ENCODE data around the gene SLC30A1. TPM values are rescaled to one million over a fixed set of nuclear protein-coding genes. Genes with fewer than 3 reads are reported as not detected.

Gene SLC30A1
- total RNA-seq, 1 donor from 2014 or later: 18.2 TPM

DNA sequence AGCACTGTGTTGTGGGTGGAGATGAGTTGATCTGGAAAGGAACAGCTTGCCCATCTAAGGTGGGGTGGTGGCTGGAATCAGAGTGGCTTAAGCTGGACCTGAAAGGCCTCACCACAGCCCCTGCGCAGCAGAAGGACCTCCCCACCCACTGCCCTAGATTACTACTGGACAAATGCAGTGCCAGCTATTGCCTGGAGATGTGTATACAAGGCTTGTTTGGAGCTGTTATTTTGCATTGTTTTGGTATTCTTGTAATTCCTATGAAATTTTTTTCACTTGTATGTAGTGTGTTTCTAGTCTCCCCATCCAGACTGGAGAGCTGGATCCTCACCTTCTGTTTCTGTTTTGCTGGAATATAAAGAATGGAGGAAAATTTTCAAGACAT, 1.3 kb upstream of the SLC30A1 start:
- Mint-ChIP-seq H3K4me1 (ENCODE audit: low read depth) (peaks cover 45% of the 10 kb centered on the region), H3K36me3 (ENCODE audit: low read depth) (peaks cover 2% of the 10 kb centered on the region), H3K9me3 (ENCODE audit: low read depth) (no peaks in the 10 kb centered on the region), H3K4me3 (ENCODE audit: unreplicated experiment) (peak overlapping the region; percentile 42), H3K27me3 (ENCODE audit: low read depth) (no peaks in the 10 kb centered on the region), H3K27ac (ENCODE audit: unreplicated experiment) (peak overlapping the region; percentile 53)
- TF ChIP-seq, protein P1, sequence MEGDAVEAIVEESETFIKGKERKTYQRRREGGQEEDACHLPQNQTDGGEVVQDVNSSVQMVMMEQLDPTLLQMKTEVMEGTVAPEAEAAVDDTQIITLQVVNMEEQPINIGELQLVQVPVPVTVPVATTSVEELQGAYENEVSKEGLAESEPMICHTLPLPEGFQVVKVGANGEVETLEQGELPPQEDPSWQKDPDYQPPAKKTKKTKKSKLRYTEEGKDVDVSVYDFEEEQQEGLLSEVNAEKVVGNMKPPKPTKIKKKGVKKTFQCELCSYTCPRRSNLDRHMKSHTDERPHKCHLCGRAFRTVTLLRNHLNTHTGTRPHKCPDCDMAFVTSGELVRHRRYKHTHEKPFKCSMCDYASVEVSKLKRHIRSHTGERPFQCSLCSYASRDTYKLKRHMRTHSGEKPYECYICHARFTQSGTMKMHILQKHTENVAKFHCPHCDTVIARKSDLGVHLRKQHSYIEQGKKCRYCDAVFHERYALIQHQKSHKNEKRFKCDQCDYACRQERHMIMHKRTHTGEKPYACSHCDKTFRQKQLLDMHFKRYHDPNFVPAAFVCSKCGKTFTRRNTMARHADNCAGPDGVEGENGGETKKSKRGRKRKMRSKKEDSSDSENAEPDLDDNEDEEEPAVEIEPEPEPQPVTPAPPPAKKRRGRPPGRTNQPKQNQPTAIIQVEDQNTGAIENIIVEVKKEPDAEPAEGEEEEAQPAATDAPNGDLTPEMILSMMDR (IDR thresholded peaks at IDR 0.05): no peak
- DNase-seq (ENCODE audit: low spot score): no peak

DNA sequence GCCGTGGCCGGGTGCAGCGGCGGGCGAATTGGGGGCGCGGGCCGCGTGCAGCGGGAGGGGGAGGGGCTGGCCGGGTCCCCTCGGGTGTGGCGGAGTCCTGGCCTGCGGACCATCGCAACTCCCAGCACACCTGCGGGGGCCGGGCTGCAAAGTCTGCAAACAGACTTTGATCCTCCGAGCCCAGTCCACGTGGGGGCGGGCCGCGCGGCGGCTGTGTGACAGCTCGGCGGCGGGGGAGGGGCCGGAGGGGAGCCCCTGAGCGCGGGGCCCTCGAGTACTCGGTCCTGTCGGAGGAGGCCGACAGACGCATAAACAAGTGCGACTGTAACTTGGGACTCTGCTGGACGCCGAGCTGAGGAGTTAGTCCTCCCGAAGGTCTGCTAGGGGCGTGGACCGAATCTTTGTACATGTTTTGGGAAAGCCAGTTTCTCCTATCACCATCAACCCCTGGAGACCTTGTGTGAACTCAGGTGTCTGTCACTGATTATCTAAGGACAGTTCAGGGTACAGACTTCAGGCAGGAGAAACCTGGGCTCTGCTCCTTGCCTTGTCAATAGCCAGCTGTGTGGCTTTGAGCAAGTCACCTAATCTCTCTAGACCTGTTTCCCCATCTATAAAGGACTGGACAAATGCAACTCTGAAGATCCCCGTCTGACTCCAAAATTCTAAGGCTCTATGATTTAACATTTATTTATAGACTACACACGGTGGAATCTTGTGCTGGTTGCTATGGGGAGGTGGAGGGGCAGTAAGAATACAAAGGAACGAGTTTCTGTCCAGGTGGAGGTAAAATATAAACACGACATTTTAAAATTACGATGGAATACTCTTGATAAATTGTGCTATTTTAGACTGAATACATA, 710 bp upstream of the SLC30A1 start:
- H3K4me1 Mint-ChIP-seq (ENCODE audit: low read depth): peaks cover 51% of the 10 kb centered on the region
- peak; percentile 93 for DNase-seq (ENCODE audit: low spot score)
- TF ChIP-seq, protein P1 (IDR thresholded peaks at IDR 0.05): no peak
- H3K27me3 Mint-ChIP-seq (ENCODE audit: low read depth): no peaks in the 10 kb centered on the region
- H3K4me3 Mint-ChIP-seq (ENCODE audit: unreplicated experiment): peak overlapping the region; percentile 79
- peak overlapping the region; percentile 78 for H3K27ac Mint-ChIP-seq (ENCODE audit: unreplicated experiment)
- H3K36me3 Mint-ChIP-seq (ENCODE audit: low read depth): peaks cover 3% of the 10 kb centered on the region
- no peaks in the 10 kb centered on the region for H3K9me3 Mint-ChIP-seq (ENCODE audit: low read depth)

DNA sequence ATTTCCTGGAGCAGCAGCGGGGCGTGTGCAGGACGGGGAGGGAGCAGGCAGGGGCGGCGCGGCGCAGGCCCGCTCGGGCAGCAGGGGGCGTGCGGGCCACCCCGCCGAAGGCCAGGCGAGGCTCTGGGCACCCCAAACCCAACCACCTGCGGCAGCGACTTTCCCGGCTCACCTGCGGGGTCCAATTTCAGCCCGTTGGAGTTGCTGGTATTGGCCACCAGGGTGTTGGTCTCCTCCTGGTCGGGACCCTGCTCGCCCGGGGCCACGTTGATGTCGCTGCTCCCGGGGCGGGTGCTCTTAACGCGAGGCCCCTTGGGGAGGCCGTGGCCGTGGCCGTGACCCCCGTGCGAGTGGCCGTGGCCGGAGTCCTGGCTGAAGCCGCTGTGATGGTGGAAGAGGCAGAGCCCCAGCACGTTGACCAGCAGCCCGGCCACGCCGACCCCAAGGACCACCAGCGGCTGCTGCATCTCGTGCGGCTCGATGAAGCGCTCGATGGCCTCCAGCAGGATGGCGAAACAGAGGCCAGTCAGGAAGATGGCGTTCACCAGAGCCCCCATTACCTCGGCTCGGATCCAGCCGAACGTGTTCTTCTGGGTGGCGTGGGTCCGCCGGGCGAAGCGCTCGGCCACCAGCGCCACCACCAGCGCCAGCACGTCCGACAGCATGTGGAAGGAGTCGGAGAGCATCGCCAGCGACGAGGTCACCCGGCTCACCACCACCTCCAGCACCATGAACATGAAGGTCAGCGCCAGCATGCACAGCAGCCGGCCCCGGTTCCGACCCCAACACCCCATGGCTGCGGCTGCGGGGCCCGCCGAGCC, 932 bp downstream of the SLC30A1 start:
- Mint-ChIP-seq H3K9me3 (ENCODE audit: low read depth) (no peaks in the 10 kb centered on the region), H3K4me3 (ENCODE audit: unreplicated experiment) (peak overlapping the region; percentile 95), H3K4me1 (ENCODE audit: low read depth) (peaks cover 62% of the 10 kb centered on the region), H3K27ac (ENCODE audit: unreplicated experiment) (peak overlapping the region; percentile 88), H3K36me3 (ENCODE audit: low read depth) (peaks cover 10% of the 10 kb centered on the region), H3K27me3 (ENCODE audit: low read depth) (no peaks in the 10 kb centered on the region)
- no peak for DNase-seq (ENCODE audit: low spot score)
- TF ChIP-seq, protein P1 (IDR thresholded peaks at IDR 0.05): peak; percentile 94

DNA sequence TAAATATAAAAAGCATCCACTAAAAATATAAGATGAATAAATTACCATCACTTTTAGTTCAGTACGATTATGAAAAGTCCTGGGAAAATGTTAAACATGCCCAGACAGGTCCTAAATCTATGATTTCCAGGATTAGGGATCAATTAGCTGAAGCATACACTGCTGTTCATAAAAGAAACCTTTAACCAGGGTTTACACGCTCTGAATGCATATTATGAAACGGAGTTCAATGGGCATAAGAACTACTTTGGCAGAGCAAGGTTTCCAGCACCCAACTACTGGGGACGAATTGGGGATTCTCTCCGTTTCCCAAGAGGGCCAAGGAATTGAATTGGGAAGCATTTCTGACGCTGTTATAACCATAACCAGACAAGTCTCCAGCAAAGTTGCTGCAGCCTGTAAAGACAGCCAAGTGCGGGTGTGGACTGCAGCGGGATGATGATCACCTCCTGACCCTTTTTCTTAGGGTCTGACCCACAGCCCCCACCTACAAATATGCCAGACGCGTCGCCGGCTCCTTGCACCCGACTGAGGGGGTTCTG, 1.6 kb downstream of the SLC30A1 start:
- H3K4me3 Mint-ChIP-seq (ENCODE audit: unreplicated experiment): peak overlapping the region; percentile 95
- H3K27me3 Mint-ChIP-seq (ENCODE audit: low read depth): no peaks in the 10 kb centered on the region
- H3K4me1 Mint-ChIP-seq (ENCODE audit: low read depth): peaks cover 62% of the 10 kb centered on the region
- peak overlapping the region; percentile 85 for H3K27ac Mint-ChIP-seq (ENCODE audit: unreplicated experiment)
- TF ChIP-seq, protein P1 (IDR thresholded peaks at IDR 0.05): no peak
- H3K9me3 Mint-ChIP-seq (ENCODE audit: low read depth): no peaks in the 10 kb centered on the region
- H3K36me3 Mint-ChIP-seq (ENCODE audit: low read depth): peaks cover 10% of the 10 kb centered on the region
- DNase-seq (ENCODE audit: low spot score): no peak

DNA sequence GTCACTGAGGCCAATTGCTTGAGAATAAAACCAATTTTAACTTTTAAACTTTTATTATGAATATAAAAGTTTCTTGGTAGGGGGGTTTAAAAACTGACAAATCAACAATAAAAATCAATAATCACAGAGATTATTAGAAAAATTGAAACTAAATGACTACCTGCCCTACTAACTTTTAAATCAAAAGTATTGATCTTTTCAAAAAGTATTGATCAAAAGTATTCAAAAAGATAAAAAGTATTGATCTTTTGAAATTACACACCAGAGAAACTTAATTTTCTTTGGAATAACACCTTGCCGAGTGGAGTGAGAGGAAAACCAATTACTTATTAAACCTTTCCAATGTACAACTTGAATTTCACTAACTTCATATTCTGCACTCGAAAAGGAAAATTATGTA, 2.2 kb downstream of the SLC30A1 start:
- H3K27ac Mint-ChIP-seq (ENCODE audit: unreplicated experiment): no peak overlapping the region
- peaks cover 12% of the 10 kb centered on the region for H3K36me3 Mint-ChIP-seq (ENCODE audit: low read depth)
- H3K27me3 Mint-ChIP-seq (ENCODE audit: low read depth): no peaks in the 10 kb centered on the region
- H3K9me3 Mint-ChIP-seq (ENCODE audit: low read depth): no peaks in the 10 kb centered on the region
- TF ChIP-seq, protein P1 (IDR thresholded peaks at IDR 0.05): no peak
- no peak for DNase-seq (ENCODE audit: low spot score)
- peak overlapping the region; percentile 95 for H3K4me3 Mint-ChIP-seq (ENCODE audit: unreplicated experiment)
- H3K4me1 Mint-ChIP-seq (ENCODE audit: low read depth): peaks cover 56% of the 10 kb centered on the region

All from chondrocyte (in vitro differentiated cells).